NCI-H446 (cell line): ENCODE data around the gene PCBP3.
"Not testable (repeated sequence)": the region's sequence is repeated elsewhere in the genome, so short reads cannot be mapped to it uniquely, and the experiment has no call there.

Source experiments
- DNase-seq, 2 experiments: peaks; one replicate each; lab custom pipeline; 2025; lab: John Stamatoyannopoulos, UW

Gene PCBP3

DNA sequence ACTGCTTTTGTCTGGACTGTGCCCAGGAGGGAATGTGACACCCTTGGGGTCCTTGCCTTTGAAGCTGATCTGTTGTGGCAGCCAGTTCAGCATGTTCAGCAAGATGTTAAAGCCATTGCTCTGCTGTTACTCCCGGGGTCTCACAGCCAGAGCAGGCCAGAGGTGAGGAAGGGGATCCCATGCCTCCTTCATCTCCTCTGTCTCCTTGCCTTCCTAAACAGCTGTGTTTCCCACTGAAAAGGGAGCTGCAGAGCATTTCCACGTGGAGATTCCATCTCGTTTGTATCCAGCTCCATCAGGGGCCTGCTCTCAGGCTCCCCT, 202.2 kb downstream of the PCBP3 start:
- no peak for DNase-seq

DNA sequence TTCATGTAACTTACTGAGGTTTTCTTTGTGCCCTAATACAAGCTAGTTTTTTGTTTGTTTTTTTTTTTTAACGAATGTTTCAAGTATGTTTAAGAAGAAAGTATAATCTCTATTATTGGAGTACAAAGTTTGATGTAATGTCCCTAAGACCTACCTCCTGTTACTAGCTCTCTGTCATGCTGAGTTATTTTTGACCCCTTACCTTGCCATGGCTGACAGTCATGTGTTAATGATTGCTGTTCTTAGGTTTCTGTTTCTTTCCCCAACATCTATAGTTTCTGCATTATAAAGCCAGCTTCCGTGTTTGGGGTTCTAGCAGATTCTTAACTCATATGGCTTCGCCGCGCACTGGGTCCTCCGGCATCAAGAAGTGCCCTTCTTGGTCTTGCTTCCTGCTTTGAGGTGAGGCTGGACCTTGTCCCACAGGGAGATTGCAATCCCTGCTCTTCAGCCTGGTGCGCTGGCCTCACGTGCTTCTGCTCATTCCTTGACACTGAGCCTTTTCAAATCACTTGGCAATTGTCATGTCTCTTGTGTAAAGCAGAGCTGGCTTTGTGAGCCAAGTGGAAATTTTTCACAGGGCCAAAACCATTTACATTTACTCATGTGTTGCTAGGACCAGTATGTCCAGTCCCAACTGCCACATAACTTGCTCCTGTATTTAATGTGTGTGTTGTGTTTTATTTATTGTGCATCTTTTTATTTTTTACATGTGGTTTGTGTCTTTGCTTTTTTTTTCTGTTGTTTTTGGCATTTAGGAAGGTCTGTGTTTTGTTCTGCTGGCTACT, 203.0 kb downstream of the PCBP3 start:
- no peak for DNase-seq

- DNase-seq, result no peak
Measured at GRCh38 chr21:45847870-45848269, 204.3 kb downstream of the PCBP3 start.

GRCh38 chr21:45848331-45848730, 204.8 kb downstream of the PCBP3 start:
- no peak for DNase-seq

DNA sequence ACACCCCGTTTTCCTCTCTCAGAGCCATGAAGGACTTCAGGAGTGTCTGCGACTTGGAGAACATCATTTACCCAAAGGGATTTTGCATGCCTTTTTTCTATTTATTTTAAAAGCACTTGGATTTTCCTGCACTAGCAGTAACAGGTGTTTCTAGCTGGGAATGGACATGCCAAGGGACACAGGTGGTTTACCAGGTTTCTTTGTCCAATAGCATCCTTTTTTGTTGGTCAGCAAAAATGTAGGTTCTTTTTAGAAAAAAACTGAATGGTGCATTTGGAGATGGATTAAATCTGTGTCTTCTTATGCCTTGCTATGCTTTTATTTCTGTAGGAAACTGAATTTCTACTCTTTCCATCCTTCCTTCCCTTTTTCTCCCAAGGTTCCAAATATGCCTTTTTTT, 205.3 kb downstream of the PCBP3 start:
- no peak for DNase-seq

GRCh38 chr21:45849651-45850050, 206.1 kb downstream of the PCBP3 start:
- DNase-seq, result no peak

- no peak for DNase-seq
Measured at GRCh38 chr21:45850181-45850580, 206.7 kb downstream of the PCBP3 start.

- DNase-seq, result not testable (repeated sequence)
Measured at GRCh38 chr21:45852386-45852785, 208.9 kb downstream of the PCBP3 start.

DNA sequence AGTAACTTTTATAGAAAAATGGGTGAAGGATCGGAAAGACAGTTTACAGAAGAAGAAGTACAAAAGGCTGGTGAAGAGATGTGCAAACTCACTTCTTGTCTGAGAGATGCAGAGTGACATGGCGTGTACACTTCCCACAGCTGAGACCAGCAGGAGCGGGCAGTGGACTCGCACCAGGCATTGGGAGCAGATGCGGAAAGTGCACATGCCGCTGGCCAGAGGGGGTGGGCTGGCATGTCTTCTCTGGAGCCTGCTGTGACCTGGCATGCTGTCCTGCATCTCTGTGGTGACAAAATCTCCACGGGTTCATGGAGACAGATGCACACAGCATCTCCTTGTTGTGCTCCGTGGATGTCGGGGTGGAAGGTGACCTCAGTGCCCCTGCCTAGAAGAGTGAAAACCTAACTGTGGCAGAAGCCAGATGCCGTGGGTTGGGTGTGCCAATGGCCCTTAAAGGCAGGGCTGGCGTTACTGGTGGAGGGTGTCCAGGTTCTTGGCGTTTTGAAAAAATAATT, 209.4 kb downstream of the PCBP3 start:
- DNase-seq, result no peak

GRCh38 chr21:45853703-45854342, 210.3 kb downstream of the PCBP3 start:
- DNase-seq, result no peak

- no peak for DNase-seq
Measured at GRCh38 chr21:45854690-45855247, 211.2 kb downstream of the PCBP3 start.

DNA sequence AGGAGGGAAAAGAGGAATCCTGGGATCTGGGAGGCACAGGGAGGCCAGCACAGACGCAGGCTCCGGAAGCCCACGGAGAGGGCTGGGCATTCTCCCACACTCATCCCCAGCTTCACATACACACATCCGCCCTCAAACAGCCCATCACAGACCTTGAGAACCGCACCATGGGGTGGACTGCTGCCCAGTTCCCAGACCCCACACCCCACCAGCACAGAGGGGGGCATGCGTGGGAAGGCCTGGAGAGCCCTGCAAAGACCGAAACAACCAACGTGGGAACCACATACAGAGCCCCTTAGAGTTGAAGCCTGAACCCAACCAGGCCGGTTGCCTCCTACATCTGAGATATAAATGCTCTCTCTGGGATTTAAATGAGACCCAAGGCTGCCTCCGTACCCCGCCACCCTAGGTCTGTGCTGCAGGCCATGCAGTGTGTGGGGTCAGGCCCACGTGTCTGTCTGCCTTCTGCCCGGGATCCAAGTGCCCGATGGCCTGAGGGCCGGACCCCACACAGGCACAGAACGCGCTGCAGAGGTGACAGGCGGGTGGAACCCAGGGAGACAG, 211.8 kb downstream of the PCBP3 start:
- DNase-seq, result no peak

DNA sequence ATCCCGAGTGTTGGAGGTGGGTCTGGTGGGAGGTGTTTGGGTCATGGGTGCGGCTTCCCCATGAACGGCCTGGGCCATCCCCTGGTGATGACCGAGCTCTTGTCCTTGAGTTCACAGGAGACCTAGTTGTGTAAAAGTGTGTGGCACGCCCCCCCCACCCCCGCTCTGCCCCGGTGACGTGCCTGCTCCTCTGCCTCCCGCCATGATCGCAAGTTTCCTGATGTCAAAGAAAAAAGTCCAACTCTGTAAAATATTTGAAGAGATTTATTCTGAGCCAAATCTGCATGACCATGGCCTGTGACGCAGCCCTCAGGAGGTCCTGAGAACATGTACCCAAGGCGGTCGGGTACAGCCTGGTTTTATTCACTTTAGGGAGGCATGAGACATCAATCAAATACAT, 212.9 kb downstream of the PCBP3 start:
- no peak for DNase-seq

GRCh38 chr21:45856906-45857305, 213.4 kb downstream of the PCBP3 start:
- no peak for DNase-seq

GRCh38 chr21:45857761-45858160, 214.2 kb downstream of the PCBP3 start:
- DNase-seq, result no peak

DNA sequence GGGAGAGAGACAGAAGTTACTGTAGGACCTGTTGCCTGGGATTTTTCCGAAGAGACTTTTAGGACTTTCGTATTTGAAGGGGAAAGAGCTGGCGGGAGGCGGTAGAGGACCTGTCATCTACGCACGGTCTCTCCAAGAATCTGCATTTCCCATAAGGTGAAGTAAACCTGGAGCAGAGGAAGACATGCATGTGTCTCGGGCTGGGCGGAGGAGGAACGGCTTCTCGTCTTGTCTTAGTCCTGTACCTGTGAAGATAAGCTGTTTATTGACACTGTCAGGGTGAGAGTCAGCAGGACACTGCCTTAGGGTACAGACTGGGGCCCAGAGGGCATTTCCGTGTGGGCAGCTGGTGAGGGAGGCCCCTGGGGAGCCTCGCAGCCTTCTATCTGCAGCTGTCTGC, 214.7 kb downstream of the PCBP3 start:
- DNase-seq, result no peak

- no peak for DNase-seq
Measured at GRCh38 chr21:45859041-45859761, 215.7 kb downstream of the PCBP3 start.

DNA sequence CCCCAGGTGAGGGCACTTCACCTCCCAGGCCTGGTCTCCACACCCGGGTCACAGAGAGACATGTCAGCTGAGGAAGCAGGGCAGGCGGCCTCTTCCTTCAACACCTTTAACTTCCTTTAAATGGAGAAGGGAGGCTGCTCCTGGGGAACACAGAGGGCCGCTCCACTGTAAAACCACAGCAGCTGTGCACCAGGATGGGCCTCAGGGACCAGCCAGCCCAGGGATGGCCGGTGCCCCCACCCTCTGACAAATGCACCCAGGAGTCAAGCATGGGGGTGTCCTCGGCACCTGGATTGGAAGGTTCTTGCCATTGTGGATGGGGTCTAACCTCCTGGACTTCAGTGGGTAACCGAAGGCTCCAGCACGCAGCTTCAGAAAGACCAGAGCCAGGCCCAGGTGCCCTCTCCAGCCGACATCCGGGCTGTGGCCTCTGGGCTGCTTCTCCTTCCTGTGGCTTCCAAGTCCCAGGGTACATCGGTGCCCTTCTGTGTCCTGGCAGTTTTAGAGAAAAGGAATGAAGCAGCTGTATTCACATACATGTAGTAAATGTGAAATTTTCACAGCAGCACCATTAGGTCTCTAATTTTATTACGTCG, 216.3 kb downstream of the PCBP3 start:
- no peak for DNase-seq

DNA sequence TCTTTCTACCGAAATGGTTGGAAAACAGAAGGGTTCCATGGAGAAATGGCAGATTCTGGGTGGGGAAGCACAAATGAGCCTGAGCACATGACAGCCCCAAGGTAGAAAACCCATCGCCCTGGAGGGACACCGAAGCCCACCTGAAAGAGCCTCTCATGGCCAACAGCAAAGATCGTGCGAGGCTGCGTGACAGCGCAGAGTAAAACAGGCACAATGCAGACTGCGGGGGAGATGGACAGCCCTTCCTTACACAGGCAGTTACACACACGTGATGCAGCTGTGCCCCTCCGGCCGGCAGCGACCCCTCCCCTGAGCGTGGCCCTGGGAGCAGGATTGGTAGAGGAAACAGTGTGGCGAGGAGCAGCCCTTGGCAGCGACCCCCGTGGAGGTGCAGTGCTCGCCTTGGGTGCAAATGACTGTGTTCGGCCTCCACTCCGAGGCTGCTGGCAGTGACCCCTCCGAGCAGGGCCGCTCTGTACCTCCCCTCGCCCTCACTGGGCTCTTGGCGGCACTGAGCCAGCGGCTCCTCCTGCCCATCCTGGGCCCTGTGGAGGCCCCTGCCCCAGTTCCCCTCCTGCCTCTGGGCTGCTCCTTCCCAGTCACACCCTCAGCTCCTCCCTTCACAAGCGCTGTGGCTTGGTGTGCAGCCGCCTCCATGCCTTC, 217.1 kb downstream of the PCBP3 start:
- no peak for DNase-seq

DNA sequence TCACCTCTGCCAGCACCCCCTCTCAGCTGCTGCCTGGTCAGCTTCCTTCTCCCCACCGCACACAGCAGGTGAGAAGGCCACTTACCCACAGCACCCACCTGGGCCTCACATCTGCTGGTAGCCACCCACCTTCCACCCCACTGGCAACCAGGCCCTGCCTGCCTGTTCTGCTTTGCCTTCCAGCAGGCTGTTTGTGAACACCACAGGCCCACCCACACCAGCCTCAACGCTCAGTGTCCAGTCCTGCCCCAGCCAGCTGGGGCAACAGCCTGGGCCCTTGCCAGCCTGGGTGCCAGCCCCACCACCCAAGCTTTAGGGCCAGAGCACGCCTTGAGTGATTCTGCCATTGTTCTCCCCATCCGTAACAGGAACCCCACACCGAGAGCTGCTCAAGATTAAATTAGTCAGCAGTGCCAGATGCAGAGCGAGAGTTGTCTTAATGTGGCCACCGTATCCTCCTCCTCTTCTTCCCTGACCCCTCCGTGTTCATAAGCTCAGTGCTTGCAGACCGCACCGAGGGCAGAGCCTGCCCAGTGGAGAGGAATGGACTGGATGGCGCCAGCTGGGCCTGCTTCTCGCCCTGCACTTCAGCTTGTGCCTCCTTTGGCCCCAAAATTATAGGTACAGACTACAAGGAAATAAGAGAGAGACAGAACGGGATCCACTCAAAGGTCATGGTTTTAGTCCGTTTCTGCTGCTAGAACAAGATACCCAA, 217.8 kb downstream of the PCBP3 start:
- no peak for DNase-seq
